T47D (cell line): ENCODE measurements around the gene MYO3A.

ENCODE experiments used
- DNase-seq, 2 experiments: peaks; one replicate each; pipeline versions ENCODE4 v3.0.0 to v3.0.0-alpha.2; 2011 to 2012; ENCODE audit warnings: low read depth in 1 of 2, low spot score in 1 of 2
- JUND ChIP-seq: IDR thresholded peaks from 2 replicates; pipeline ENCODE4 v1.6.1; 2012; ENCODE audit warnings: low read depth
- in situ Hi-C: cut with HindIII; loops from 2 replicates; pipeline ENCODE4 v1.10.0; 2016; ENCODE audit warnings: low sequenced_read_pairs, low pct_unique_long_range_greater_than_20kb

The MYO3A gene

DNA sequence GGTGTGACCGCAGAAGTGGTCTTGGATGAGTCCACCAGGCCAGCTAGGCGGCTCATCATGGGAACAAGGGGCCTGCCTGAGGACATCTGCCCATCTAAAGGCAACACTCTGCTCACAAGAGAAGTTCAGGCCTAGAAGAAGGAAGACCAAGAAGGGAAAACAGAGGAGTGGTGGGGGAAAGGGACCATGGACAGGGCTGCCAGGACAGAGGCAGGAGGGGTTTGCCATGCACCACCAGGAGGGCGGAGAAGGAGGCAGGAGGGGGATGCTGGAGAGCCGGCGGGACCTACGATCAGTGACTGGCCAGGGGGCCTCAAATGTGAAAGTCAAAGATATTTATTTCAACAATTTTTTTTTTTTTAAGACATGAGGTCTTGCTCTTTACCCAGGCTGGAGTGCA, 315.7 kb downstream of the MYO3A start:
- no peak for DNase-seq
- no peak for TF ChIP-seq JUND
- in situ Hi-C loops = no loop called here

DNA sequence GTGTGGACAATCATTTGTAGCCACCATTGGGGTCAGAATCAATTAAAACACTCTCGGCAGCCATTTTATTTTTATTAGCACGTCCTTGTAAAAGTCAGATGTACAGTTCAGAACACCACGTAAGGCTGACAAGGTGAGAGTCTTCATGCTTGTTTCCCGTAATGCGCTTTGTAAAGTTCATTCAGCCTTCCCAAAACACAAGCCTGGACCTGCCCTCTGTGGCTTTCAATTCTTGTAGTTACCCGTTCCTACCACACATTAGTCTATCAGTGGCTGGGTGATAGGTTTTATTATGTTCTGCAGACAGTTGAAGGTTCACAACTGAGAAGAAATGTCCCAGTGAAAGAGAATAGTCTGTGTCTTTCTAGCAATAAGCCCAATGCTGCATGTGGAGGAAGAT, 317.9 kb downstream of the MYO3A start:
- TF ChIP-seq JUND = no peak
- in situ Hi-C loops = no loop called here
- DNase-seq = no peak

DNA sequence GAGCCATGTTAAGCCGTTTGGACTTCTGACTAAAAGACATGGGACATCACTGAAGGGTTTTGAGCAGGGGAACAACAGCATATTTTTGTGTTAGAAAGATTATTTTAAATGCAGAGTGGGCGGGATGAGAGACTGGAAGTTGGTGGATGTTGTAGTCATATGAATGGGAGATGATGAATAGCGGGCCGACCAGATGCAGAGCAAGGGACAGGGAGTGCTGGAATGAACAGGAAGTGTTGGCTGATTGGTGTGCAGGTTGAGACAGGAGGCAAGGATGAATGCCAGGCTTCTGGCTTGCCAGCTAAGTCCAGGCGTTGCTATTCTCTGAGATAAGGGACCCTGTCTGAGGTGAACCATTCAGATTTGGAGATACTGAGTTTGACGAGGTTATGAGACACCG, 320.6 kb downstream of the MYO3A start:
- TF ChIP-seq JUND = no peak
- DNase-seq = no peak
- in situ Hi-C loops = no loop called here

- no peak for DNase-seq
- in situ Hi-C loops = no loop called here
- no peak for TF ChIP-seq JUND
These were observed 325.3 kb downstream of the MYO3A start for GRCh38 chr10:26259341-26259740.
